ENCODE results near the gene TMEM131L. TPM values are rescaled to one million over a fixed set of nuclear protein-coding genes. Genes with fewer than 3 reads are reported as not detected.
"Not testable (repeated sequence)": the region's sequence is repeated elsewhere in the genome, so short reads cannot be mapped to it uniquely, and the experiment has no call there.

TMEM131L gene
- total RNA-seq, 1 donor from 2014 or later = 11.7 TPM

DNA sequence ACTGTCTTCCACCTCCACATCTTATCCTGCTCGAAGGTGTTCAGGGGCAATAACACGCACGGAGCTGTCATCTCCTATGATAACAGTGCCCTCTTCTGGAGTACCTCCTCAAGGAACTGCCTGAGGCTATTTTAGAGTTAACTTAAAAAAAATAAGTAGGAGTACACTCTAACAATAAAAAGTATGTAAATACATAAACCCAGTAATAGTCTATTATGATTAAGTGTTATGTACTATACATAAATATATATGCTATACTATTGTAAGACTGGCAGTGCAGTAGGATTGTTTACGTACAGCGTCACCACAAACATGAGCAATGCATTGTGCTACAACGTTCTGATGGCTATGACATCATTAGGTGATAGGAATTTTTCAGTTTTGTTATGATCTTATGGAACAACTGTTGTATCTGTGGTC lies 183.4 kb downstream of the TMEM131L start:
- DNase-seq (ENCODE audit: low read depth in 2 of 2) = peak in 1 of 2 donors; percentile 30

DNA sequence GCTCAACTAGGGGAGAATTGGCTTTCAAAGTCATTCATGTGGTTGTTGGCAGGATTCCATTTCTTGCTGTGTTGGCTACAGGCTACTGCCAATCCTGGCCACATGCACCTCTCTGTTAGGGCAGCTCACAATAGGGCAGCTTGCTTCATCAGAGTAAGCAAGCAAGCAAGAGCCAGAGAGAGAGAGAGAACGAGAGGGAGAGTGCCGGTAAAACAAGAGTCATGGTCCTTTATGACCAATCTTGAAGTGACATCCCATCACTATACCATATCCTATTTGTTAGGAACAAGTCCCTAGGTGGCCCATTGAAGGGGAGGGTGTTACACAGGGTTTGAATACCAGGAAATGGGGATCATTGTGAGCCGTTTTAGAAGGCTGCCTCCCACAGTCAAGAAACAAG lies 185.0 kb downstream of the TMEM131L start:
- DNase-seq (ENCODE audit: low read depth in 2 of 2) = no peak

GRCh38 chr4:153651587-153651986 lies 185.4 kb downstream of the TMEM131L start:
- DNase-seq (ENCODE audit: low read depth in 2 of 2) = peak in 1 of 2 donors; percentile 26

DNA sequence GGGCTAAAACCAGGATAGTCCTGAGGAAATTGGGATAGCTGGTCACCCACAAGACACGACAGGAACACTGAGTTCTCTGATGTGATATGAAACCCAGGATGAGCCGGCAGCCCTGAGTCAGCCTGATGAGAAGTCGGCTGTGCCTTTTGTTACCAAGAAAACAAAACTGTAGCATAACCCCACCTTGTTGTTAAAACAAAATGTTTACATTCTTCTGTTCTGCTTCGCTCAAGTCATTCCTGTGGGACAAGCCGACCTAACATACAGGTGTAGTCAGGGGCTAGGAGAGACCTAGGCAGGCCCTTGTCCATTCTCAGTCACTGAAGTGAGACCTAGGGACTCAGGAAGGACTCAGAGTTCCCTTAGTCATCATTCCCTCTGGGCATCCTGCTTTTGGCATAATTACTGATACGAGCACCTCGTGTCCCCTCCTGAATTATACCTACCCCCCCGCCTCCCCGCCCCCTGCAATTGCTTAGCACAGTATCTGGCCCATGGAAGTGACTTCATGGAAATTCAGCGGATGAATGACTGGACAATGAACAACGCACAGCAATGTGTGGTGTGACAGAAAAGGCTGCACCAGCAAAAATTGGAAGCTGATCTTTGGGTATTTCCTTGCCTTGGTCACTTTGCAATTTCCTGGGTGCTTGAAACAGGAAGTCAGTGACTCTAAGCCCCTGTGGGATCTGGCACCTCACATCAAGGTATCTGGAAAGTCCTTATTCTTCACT lies 186.1 kb downstream of the TMEM131L start:
- DNase-seq (ENCODE audit: low read depth in 2 of 2) = peak in 1 of 2 donors; percentile 41

DNA sequence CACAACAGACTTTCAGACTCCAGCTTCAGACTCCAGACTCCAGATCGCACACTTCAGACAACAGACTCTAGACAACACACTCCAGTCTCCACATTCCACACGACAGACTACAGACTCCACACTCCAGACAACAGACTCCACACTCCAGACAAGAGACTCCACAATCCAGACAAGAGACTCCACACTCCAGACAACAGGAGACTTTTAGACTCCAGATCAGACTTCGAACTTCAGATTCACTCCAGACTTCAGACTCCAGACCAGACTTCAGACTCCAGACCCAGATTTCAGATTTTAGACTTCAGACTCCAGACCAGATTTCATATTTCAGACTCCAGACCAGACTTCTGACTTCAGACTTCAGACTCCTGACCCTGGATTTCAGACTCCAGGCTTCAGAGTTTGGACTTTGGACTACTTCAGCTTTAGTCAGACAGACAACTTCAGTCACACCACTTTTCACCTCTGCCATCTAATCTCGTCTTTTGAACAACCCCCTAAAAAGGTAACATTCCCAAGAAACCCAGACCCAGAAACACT lies 188.9 kb downstream of the TMEM131L start:
- no peak for DNase-seq (ENCODE audit: low read depth in 2 of 2)

DNA sequence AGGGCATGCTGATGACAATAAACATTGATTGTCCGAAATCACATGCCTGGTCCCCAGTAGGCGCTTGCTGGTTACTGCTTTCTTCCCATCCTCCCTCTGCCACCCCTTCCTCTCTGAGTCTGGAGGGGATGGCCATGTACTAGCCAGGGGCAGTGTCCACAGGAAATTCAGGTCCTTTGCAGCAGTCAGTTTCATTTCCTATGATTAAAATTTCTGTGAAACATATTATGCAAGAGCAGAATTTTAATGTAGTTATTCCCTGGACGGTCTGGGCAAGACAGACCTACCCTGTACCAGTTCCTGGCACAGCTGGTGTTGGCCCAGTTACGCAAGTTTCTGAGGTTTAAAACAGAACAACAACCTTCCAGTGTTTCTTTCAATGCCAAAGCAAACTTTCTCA lies 189.8 kb downstream of the TMEM131L start:
- peak; percentile 21 to 29 for DNase-seq (ENCODE audit: low read depth in 2 of 2)

GRCh38 chr4:153661215-153661822 lies 195.2 kb downstream of the TMEM131L start:
- peak; percentile 26 to 76 for DNase-seq (ENCODE audit: low read depth in 2 of 2)

DNA sequence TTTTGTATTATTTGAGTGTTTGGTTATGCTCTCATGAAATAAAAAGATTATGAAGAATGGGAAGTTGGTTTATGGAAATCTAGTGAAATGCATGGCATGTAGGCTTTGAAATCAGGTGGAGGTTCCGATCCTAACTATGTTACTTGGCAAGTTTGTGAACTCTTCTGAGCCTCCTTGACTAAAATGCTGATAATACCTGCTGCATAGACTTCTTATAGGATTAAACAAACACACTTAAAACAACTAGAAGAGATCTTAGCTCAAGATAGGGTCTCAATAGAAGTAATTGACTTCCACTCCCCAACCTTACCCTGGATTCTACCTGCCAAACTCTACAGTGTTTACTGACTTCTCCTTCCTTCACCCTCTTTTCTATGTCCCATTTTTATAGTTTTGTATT lies 195.7 kb downstream of the TMEM131L start:
- DNase-seq (ENCODE audit: low read depth in 2 of 2) = no peak

GRCh38 chr4:153663667-153664066 lies 197.5 kb downstream of the TMEM131L start:
- no peak for DNase-seq (ENCODE audit: low read depth in 2 of 2)

DNA sequence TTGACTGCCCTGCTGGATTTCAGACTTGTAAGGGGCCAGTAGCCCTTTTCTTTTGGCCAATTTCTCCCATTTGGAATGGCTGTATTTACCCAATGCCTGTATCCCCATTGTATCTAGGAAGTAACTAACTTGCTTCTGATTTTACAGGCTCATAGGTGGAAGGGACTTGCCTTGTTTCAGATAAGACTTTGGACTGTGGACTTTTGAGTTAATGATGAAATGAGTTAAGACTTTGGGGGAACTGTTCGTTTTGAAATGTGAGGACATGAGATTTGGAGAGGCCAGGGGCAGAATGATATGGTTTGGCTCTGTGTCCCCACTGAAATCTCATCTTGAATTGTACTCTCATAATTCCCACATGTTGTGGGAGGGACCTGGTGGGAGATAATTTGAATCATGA lies 200.3 kb downstream of the TMEM131L start:
- not testable (repeated sequence) for DNase-seq (ENCODE audit: low read depth in 2 of 2)

- DNase-seq (ENCODE audit: low read depth in 2 of 2) = no peak
Measured at GRCh38 chr4:153668647-153669046, 202.5 kb downstream of the TMEM131L start.

DNA sequence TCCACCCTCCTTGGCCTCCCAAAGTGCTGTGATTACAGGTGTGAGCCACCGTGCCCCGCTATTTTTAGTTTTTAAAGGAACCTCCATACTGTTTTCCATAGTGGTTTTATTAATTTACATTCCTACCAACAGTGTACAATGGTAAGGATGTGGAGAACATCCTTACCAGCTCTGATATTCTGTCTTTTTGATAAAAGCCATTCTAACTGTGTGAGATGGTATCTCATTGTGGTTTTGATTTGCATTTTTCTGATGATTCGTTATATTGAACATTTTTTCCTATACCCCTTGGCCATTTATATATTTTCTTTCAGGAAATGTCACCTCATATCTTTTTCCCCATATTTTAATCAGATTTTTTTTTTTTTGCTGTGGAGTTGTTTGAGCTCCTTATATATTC lies 203.7 kb downstream of the TMEM131L start:
- DNase-seq (ENCODE audit: low read depth in 2 of 2) = no peak

GRCh38 chr4:153676486-153676885 lies 210.3 kb downstream of the TMEM131L start:
- peak in 1 of 2 donors; percentile 56 for DNase-seq (ENCODE audit: low read depth in 2 of 2)

DNA sequence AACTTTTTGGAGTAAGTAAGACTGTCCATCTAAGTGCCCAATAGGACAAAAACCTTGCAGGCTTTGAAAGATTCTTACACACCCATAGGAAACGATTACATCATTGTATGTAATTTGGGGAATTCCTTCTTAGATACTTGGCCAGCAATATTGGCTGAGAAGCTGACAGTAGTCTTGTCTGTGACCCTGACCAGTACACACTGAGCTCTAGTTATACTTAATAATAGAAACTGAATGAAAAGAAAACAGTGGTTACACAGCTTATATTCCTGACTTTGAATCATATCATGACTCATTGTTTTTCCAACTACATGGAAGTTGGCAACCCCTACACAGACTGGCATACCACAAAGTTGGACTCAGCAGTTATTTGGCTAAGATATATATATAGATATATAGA lies 210.8 kb downstream of the TMEM131L start:
- DNase-seq (ENCODE audit: low read depth in 2 of 2) = peak; percentile 44 to 91

DNA sequence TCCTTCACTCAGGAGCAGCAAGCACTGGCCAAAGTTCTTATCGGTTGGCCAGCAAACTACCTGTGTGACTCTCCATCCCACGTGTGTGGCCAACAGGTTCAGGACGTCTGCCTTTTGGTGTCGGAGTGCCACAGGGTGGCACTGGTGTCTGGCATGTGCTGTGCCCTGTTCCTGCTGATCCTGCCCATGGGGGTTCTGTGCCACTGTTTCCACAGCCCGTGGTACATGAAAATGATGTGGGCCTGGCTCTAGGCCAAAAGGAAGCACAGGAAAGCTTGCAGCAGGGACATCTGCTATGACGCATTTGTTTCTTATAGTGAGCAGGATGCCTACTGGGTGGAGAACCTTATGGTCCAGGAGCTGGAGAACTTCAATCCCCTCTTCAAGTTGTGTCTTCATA lies 213.3 kb downstream of the TMEM131L start:
- DNase-seq (ENCODE audit: low read depth in 2 of 2) = peak in 1 of 2 donors; percentile 16

DNA sequence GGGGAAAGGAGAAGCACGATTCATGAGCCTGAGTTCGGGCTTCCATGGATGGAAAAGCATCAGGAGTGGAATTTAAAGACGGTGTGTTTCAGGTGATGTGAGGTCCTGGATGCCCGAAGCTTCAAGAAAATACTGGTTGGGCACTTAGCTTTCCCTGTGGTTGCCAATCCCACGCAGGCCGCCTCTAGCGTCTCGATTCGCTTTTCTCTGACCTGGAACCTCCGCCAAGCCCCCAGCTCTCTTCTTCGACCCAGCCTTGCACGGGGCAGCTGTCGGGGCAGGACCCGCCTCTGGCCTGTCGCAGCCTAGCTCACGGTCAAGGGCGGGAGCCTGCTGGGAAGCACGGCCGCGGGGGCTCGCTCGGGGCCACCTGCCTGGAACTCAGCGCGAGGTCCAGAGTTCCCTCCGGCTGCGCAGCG lies 217.6 kb downstream of the TMEM131L start:
- no peak for DNase-seq (ENCODE audit: low read depth in 2 of 2)

- DNase-seq (ENCODE audit: low read depth in 2 of 2) = peak; percentile 21 to 27
Measured at GRCh38 chr4:153684182-153684970, 218.2 kb downstream of the TMEM131L start, which contains the start of gene TLR2. Gene TLR2 (plus strand): TSS chr4:153684280. CDS start chr4:153702908, 18,628 bp downstream.

DNA sequence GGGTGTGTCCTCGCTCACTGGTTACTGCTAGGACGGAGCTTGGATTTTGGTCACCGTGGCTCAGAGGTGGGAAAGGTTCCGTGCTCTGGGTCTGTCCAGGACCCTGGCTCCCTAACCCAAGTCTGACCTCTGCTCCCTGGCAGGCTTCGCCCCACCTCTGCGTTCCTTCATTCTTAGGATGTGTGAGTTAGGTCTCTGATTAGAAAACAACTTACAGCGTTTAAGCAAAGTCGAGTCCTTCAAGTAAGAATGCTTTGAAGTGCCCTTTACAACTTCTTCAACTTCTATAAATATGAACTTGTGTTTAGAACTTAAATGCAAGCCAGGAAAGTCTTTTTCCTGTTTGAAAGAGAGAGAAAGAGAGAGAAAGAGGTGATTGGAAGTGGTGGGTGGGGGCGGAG lies 218.8 kb downstream of the TMEM131L start:
- no peak for DNase-seq (ENCODE audit: low read depth in 2 of 2)

Measured in lung microvascular endothelial cell (primary cell).